ENCODE results near the gene TMEM182.

DNA sequence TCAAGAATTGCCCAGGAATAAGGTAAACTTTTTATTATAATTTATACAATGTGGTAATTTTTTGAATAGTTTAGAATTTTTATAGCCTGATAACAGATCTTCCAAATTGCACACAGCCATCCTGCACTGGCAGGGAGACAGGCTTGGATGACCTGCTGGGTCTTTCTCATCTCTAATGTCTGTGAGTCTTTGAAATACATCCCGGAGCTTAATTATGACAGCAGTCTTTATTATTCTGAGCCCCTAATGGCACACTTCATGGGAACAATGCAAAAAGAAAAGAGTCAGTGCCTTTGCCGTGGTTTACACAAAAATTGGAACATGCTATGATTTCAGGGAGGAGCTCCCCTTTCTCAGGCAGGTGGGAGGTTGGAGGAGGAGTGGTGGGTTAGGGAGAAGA, 71.0 kb downstream of the TMEM182 start:
- TF ChIP-seq CTCF (IDR thresholded peaks at IDR 0.05): no peak
- TF ChIP-seq POLR2A (IDR thresholded peaks at IDR 0.05): no peak

All from tibial nerve (tissue), 3 donors.